ENCODE data around the gene SPATA25. TPM values are rescaled to one million over a fixed set of nuclear protein-coding genes. Genes with fewer than 3 reads are reported as not detected.

The SPATA25 gene
- total and polyA plus RNA-seq, 2 donors (not counting 1 experiment from before 2014, with no cell fraction given): 0.19 to 3.6 TPM

- peak; percentile 100 for DNase-seq (ENCODE audit: low read depth in 2 of 2)
- no peaks in the 10 kb centered on the region for H3K79me2 ChIP-seq (ENCODE audit: control insufficient read depth, insufficient read depth, low read length)
- peaks cover 17% of the 10 kb centered on the region for H3K4me1 ChIP-seq (ENCODE audit: control insufficient read depth, extremely low read depth, insufficient read depth, low read length)
- H3K27ac ChIP-seq (ENCODE audit: insufficient read depth, low read length): peak overlapping the region; percentile 76
- H3K9me3 ChIP-seq (ENCODE audit: control insufficient read depth, insufficient read depth, low read depth, low read length): no peaks in the 10 kb centered on the region
- no peaks in the 10 kb centered on the region for H3K36me3 ChIP-seq (ENCODE audit: control insufficient read depth, insufficient read depth, low read length)
- TF ChIP-seq EZH2 (IDR thresholded peaks at IDR 0.05; ENCODE audit: low read length, missing control alignments) (no peak), CTCF (conservative IDR thresholded peaks at IDR 0.05 in 1 of 2, IDR thresholded peaks at IDR 0.05 in 1 of 2; ENCODE audit: low read depth in 1 of 2, low read length in 2 of 2) (no peak)
- H4K20me1 ChIP-seq (ENCODE audit: control insufficient read depth, extremely low read depth, insufficient read depth, low read length): no peaks in the 10 kb centered on the region
- H3K4me2 ChIP-seq (ENCODE audit: extremely low read depth, insufficient read depth, low read length): peak overlapping the region; percentile 89
- H3K9ac ChIP-seq (ENCODE audit: insufficient read depth, low read length): peak overlapping the region; percentile 65
- H3K27me3 ChIP-seq (ENCODE audit: control insufficient read depth, insufficient read depth, low read length): no peaks in the 10 kb centered on the region
- peak overlapping the region; percentile 18 to 90 (median 53) for H3K4me3 ChIP-seq (replicated peaks in 1 of 4; ENCODE audit: control extremely low read depth in 1 of 4, insufficient read depth in 1 of 4, low read depth in 3 of 4, low read length in 4 of 4)
- H2AFZ ChIP-seq (ENCODE audit: low read length): peak overlapping the region; percentile 55
Measured at GRCh38 chr20:45910670-45911485, 23.5 kb upstream of the SPATA25 start.

DNA sequence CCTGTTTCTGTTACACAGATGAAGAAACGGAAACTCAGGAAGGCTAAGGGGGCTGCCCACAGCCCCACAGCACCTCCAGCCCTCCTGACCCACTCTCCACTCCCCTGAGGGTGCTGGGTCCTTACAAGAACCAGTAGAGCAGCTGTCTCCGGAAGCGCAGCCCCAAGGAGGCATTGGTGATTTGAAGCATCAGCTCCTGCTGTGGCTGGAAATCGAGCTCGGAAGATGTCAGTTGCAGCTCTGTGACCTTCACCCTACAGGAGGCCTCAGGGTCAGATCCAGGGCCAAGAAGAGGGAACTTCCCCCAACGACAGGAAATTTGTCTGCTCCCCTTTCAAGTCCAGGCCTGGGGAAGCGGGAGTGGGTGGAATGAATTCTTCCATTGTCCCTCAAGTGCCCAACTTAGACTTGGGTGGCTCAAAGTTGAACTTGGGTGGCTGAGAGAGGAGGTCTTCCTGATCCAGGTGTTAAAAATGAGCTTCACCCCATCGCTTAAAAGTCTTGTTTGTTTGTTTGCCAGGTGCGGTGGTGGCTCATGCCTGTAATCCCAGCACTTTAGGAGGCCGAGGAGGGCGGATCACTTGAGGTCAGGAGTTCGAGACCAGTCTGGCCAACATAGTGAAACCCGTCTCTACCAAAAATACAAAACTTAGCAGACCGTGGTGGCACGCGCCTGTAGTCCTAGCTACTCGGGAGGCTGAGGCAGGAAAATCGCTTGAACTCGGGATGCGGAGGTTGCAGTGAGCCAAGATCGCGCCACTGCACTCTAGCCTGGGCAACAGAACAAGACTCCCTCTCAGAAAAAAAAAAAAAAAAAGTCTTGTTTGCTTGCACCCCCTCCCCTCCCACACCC is 22.6 kb upstream of the SPATA25 start:
- Histone ChIP-seq H3K27ac (ENCODE audit: insufficient read depth, low read length) (peak overlapping the region; percentile 1), H3K4me2 (ENCODE audit: extremely low read depth, insufficient read depth, low read length) (peak overlapping the region; percentile 33), H3K4me3 (replicated peaks in 1 of 4; ENCODE audit: control extremely low read depth in 1 of 4, insufficient read depth in 1 of 4, low read depth in 3 of 4, low read length in 4 of 4) (peak overlapping the region in 2 of 4 experiments; percentile 54 to 59), H4K20me1 (ENCODE audit: control insufficient read depth, extremely low read depth, insufficient read depth, low read length) (no peaks in the 10 kb centered on the region), H3K36me3 (ENCODE audit: control insufficient read depth, insufficient read depth, low read length) (no peaks in the 10 kb centered on the region), H3K27me3 (ENCODE audit: control insufficient read depth, insufficient read depth, low read length) (no peaks in the 10 kb centered on the region), H3K79me2 (ENCODE audit: control insufficient read depth, insufficient read depth, low read length) (no peaks in the 10 kb centered on the region), H3K9ac (ENCODE audit: insufficient read depth, low read length) (no peak overlapping the region), H2AFZ (ENCODE audit: low read length) (no peak overlapping the region), H3K4me1 (ENCODE audit: control insufficient read depth, extremely low read depth, insufficient read depth, low read length) (peaks cover 19% of the 10 kb centered on the region), H3K9me3 (ENCODE audit: control insufficient read depth, insufficient read depth, low read depth, low read length) (no peaks in the 10 kb centered on the region)
- no peak for DNase-seq (ENCODE audit: low read depth in 2 of 2)
- TF ChIP-seq CTCF (conservative IDR thresholded peaks at IDR 0.05 in 1 of 2, IDR thresholded peaks at IDR 0.05 in 1 of 2; ENCODE audit: low read depth in 1 of 2, low read length in 2 of 2) (no peak), EZH2 (IDR thresholded peaks at IDR 0.05; ENCODE audit: low read length, missing control alignments) (no peak)

GRCh38 chr20:45909336-45909808 is 21.9 kb upstream of the SPATA25 start:
- H3K36me3 ChIP-seq (ENCODE audit: control insufficient read depth, insufficient read depth, low read length): peaks cover 1% of the 10 kb centered on the region
- no peaks in the 10 kb centered on the region for H3K9me3 ChIP-seq (ENCODE audit: control insufficient read depth, insufficient read depth, low read depth, low read length)
- H3K79me2 ChIP-seq (ENCODE audit: control insufficient read depth, insufficient read depth, low read length): no peaks in the 10 kb centered on the region
- H3K4me2 ChIP-seq (ENCODE audit: extremely low read depth, insufficient read depth, low read length): no peak overlapping the region
- DNase-seq (ENCODE audit: low read depth in 2 of 2): no peak
- no peaks in the 10 kb centered on the region for H3K27me3 ChIP-seq (ENCODE audit: control insufficient read depth, insufficient read depth, low read length)
- H3K4me3 ChIP-seq (replicated peaks in 1 of 4; ENCODE audit: control extremely low read depth in 1 of 4, insufficient read depth in 1 of 4, low read depth in 3 of 4, low read length in 4 of 4): peak overlapping the region in 2 of 4 experiments; percentile 14 to 54
- TF ChIP-seq CTCF (conservative IDR thresholded peaks at IDR 0.05 in 1 of 2, IDR thresholded peaks at IDR 0.05 in 1 of 2; ENCODE audit: low read depth in 1 of 2, low read length in 2 of 2): no peak
- TF ChIP-seq EZH2 (IDR thresholded peaks at IDR 0.05; ENCODE audit: low read length, missing control alignments): no peak
- no peak overlapping the region for H2AFZ ChIP-seq (ENCODE audit: low read length)
- H3K9ac ChIP-seq (ENCODE audit: insufficient read depth, low read length): no peak overlapping the region
- H3K27ac ChIP-seq (ENCODE audit: insufficient read depth, low read length): no peak overlapping the region
- no peaks in the 10 kb centered on the region for H4K20me1 ChIP-seq (ENCODE audit: control insufficient read depth, extremely low read depth, insufficient read depth, low read length)
- H3K4me1 ChIP-seq (ENCODE audit: control insufficient read depth, extremely low read depth, insufficient read depth, low read length): peaks cover 19% of the 10 kb centered on the region
